ENCODE measurements around the gene IRF2. TPM values are rescaled to one million over a fixed set of nuclear protein-coding genes. Genes with fewer than 3 reads are reported as not detected.
"Not testable (repeated sequence)": the region's sequence is repeated elsewhere in the genome, so short reads cannot be mapped to it uniquely, and the experiment has no call there.

Gene IRF2
- polyA plus RNA-seq, 2 of the 4 experiments (the other 2 are of a cell fraction): 11.0 to 23.5 TPM

- CTCF ChIA-PET: no interaction called here
- Histone ChIP-seq H3K4me1 (no peaks in the 10 kb centered on the region), H3K27ac (no peak overlapping the region), H3K4me2 (no peak overlapping the region), H3K9me3 (no peaks in the 10 kb centered on the region), H3K4me3 (no peak overlapping the region)
- WGBS (ENCODE audit: missing lambda C conversion rate): 29% methylated on average over 1 of the region's 1 CpG
- FAIRE-seq (no peak), ATAC-seq (no peak), DNase-seq (ENCODE audit: low read depth in 1 of 2, low spot score in 1 of 2) (no peak)
- TF ChIP-seq NFE2L2 (conservative IDR thresholded peaks at IDR 0.05; ENCODE audit: low read length): no peak
- no peak for TF ChIP-seq HOXA7 (CRISPR knock-in tag; IDR thresholded peaks at IDR 0.05)
- TF ChIP-seq HMGXB4 (CRISPR knock-in tag; IDR thresholded peaks at IDR 0.05; ENCODE audit: borderline replicate concordance): no peak
- TF ChIP-seq BHLHE40 (IDR thresholded peaks at IDR 0.05; ENCODE audit: low read depth, low read length): no peak
- no peak for TF ChIP-seq CBX2 (IDR thresholded peaks at IDR 0.05; ENCODE audit: borderline replicate concordance, low read depth)
- no peak for TF ChIP-seq ESRRA (IDR thresholded peaks at IDR 0.05; ENCODE audit: borderline replicate concordance, low read length)
- no peak for TF ChIP-seq RFX5 (IDR thresholded peaks at IDR 0.05)
- no peak for TF ChIP-seq E2F6 (IDR thresholded peaks at IDR 0.05; ENCODE audit: borderline replicate concordance, low read depth)
- TF ChIP-seq JUN (IDR thresholded peaks at IDR 0.05): no peak
- TF ChIP-seq ZNF302 (CRISPR knock-in tag; IDR thresholded peaks at IDR 0.05): no peak
- no peak for TF ChIP-seq PBX3 (IDR thresholded peaks at IDR 0.05)
- no peak for TF ChIP-seq MYC (IDR thresholded peaks at IDR 0.05; ENCODE audit: borderline replicate concordance, low read length)
- TF ChIP-seq RNF2 (IDR thresholded peaks at IDR 0.05; ENCODE audit: borderline replicate concordance, low read depth): no peak
- TF ChIP-seq RARB (CRISPR knock-in tag; IDR thresholded peaks at IDR 0.05): no peak
- POLR2A ChIA-PET: no interaction called here
These were observed 97.4 kb downstream of the IRF2 start for GRCh38 chr4:184376923-184377322.

- POLR2A ChIA-PET: no interaction called here
- no peaks in the 10 kb centered on the region for H3K9me3 ChIP-seq
- no peak overlapping the region for H3K4me3 ChIP-seq
- DNase-seq (ENCODE audit: low read depth in 1 of 2, low spot score in 1 of 2): no peak
- CTCF ChIA-PET: no interaction called here
- no peak for ATAC-seq
- H3K27ac ChIP-seq: no peak overlapping the region
- WGBS (ENCODE audit: missing lambda C conversion rate): 82% methylated on average over 1 of the region's 1 CpG
- FAIRE-seq: no peak
- no peak overlapping the region for H3K4me2 ChIP-seq
- H3K4me1 ChIP-seq: no peaks in the 10 kb centered on the region
- TF ChIP-seq REST (IDR thresholded peaks at IDR 0.05) (no peak), E2F6 (IDR thresholded peaks at IDR 0.05; ENCODE audit: borderline replicate concordance, low read depth) (no peak), FOXS1 (CRISPR knock-in tag; IDR thresholded peaks at IDR 0.05) (no peak), MYC (IDR thresholded peaks at IDR 0.05; ENCODE audit: borderline replicate concordance, low read length) (no peak), RFX5 (IDR thresholded peaks at IDR 0.05) (no peak), FOSL2 (IDR thresholded peaks at IDR 0.05) (no peak), FOSL2 (CRISPR knock-in tag; IDR thresholded peaks at IDR 0.05) (no peak), ZSCAN20 (CRISPR knock-in tag; IDR thresholded peaks at IDR 0.05) (no peak), EHMT2 (IDR thresholded peaks at IDR 0.05; ENCODE audit: low read depth) (no peak), JUNB (IDR thresholded peaks at IDR 0.05) (no peak), HEYL (CRISPR knock-in tag; IDR thresholded peaks at IDR 0.05) (no peak), RARB (CRISPR knock-in tag; IDR thresholded peaks at IDR 0.05) (no peak), NFE2L2 (conservative IDR thresholded peaks at IDR 0.05; ENCODE audit: low read length) (no peak)
These were observed 98.1 kb downstream of the IRF2 start for GRCh38 chr4:184376126-184376838.

- CTCF ChIA-PET; DNase-seq (ENCODE audit: low read depth in 1 of 2, low spot score in 1 of 2); H3K27ac ChIP-seq: not testable (repeated sequence)
These were observed 98.7 kb downstream of the IRF2 start for GRCh38 chr4:184375623-184376022.

More at GRCh38 chr4:184375623-184376022, 98.7 kb downstream of the IRF2 start:
- POLR2A ChIA-PET, ATAC-seq, H3K4me3 ChIP-seq, FAIRE-seq, H3K9me3 ChIP-seq, H3K4me1 ChIP-seq, H3K4me2 ChIP-seq: not testable (repeated sequence)
- 82% methylated on average over 3 of the region's 3 CpGs for WGBS (ENCODE audit: missing lambda C conversion rate)
